HEK293 (cell line): ENCODE results near the gene TRPC4AP.
"Not testable (repeated sequence)": the region's sequence is repeated elsewhere in the genome, so short reads cannot be mapped to it uniquely, and the experiment has no call there.

Experiments used
- CTCF ChIA-PET: fragments of 350-600 bp; formaldehyde crosslinking; extraction: SDS; loops from one replicate; lab custom pipeline; 2021; ENCODE audit warnings: antibody characterized with exemption; lab: Yijun Ruan, JAX
- POLR2A ChIA-PET: fragments of 300-600 bp; formaldehyde crosslinking; extraction: SDS; loops from one replicate; lab custom pipeline; 2020; ENCODE audit warnings: antibody characterized with exemption, inconsistent platforms; lab: Yijun Ruan, JAX
- H3K27ac ChIP-seq: fragments of 200-500 bp; sonication (Bioruptor generic); 2 replicates; pipeline ENCODE4 v1.5.1; 2014; ENCODE audit warnings: low read depth, low read length, control low read depth, inconsistent platforms; ENCODE audit errors: extremely low read depth
- H3K36me3 ChIP-seq, 2 experiments: fragments of 200-500 bp in 1 of 2; sonication (Bioruptor generic) in 1 of 2; 1 replicate in 1 of 2; 2 replicates in 1 of 2; pipeline ENCODE4 v1.5.1; 2014 to 2017; ENCODE audit warnings: inconsistent platforms in 2 of 2, low read length in 2 of 2; ENCODE audit not compliant: control insufficient read depth in 2 of 2, insufficient read depth in 1 of 2
- H3K4me1 ChIP-seq: fragments of 200-500 bp; sonication (Bioruptor generic); 2 replicates; pipeline ENCODE4 v1.5.1; 2014; ENCODE audit warnings: mild to moderate bottlenecking, low read length, inconsistent platforms; ENCODE audit not compliant: control insufficient read depth, insufficient read depth
- H3K4me3 ChIP-seq: 2 replicates; pipeline ENCODE4 v1.5.1; 2011; ENCODE audit warnings: low read depth, mild to moderate bottlenecking, control low read depth, low read length, moderate library complexity
- H3K9me3 ChIP-seq: fragments of 200-500 bp; sonication (Bioruptor generic); 2 replicates; pipeline ENCODE4 v1.5.1; 2014; ENCODE audit warnings: low read depth, low read length, inconsistent platforms; ENCODE audit not compliant: control insufficient read depth, insufficient read depth
- ATF2 ChIP-seq: fragments of 450-650 bp; formaldehyde crosslinking; IDR thresholded peaks from 2 replicates; pipeline ENCODE4 v1.5.1; 2016; ENCODE audit warnings: missing biosample characterization, missing genetic modification characterization, low read depth
- GLI2 ChIP-seq: fragments of 450-650 bp; formaldehyde crosslinking; IDR thresholded peaks from 2 replicates; pipeline ENCODE4; 2017; ENCODE audit warnings: missing biosample characterization, missing genetic modification characterization, low read depth, borderline replicate concordance
- GLI4 ChIP-seq: fragments of 450-650 bp; formaldehyde crosslinking; IDR thresholded peaks from 2 replicates; pipeline ENCODE4 v1.5.1; 2016; ENCODE audit warnings: missing biosample characterization, missing genetic modification characterization
- GLIS2 ChIP-seq: fragments of 450-650 bp; formaldehyde crosslinking; IDR thresholded peaks from 2 replicates; pipeline ENCODE4 v1.5.1; 2016; ENCODE audit warnings: missing biosample characterization, missing genetic modification characterization
- TCF7L2 ChIP-seq: IDR thresholded peaks from 2 replicates; pipeline ENCODE4 v1.6.1; 2011; ENCODE audit warnings: low read depth, mild to moderate bottlenecking, inconsistent platforms, low read length, moderate library complexity, borderline replicate concordance
- ZBTB10 ChIP-seq: fragments of 450-650 bp; formaldehyde crosslinking; IDR thresholded peaks from 2 replicates; pipeline ENCODE4 v1.5.1; 2016; ENCODE audit warnings: missing biosample characterization, missing genetic modification characterization
- ZBTB8A ChIP-seq: fragments of 450-650 bp; formaldehyde crosslinking; IDR thresholded peaks from 2 replicates; pipeline ENCODE4 v1.5.1; 2016; ENCODE audit warnings: missing biosample characterization, missing genetic modification characterization
- ZNF155 ChIP-seq: fragments of 450-650 bp; formaldehyde crosslinking; IDR thresholded peaks from 2 replicates; pipeline ENCODE4 v1.5.1; 2016; ENCODE audit warnings: missing biosample characterization, missing genetic modification characterization
- ZNF19 ChIP-seq: fragments of 450-650 bp; formaldehyde crosslinking; IDR thresholded peaks from 2 replicates; pipeline ENCODE4; 2016; ENCODE audit warnings: missing biosample characterization, missing genetic modification characterization, low read depth
- ZNF24 ChIP-seq: fragments of 450-650 bp; formaldehyde crosslinking; IDR thresholded peaks from 2 replicates; pipeline ENCODE4 v1.5.1; 2016; ENCODE audit warnings: missing biosample characterization, missing genetic modification characterization
- ZNF292 ChIP-seq: fragments of 450-650 bp; formaldehyde crosslinking; IDR thresholded peaks from 2 replicates; pipeline ENCODE4 v1.5.1; 2016; ENCODE audit warnings: low read depth, missing biosample characterization, missing genetic modification characterization, borderline replicate concordance
- ZNF37A ChIP-seq: fragments of 450-650 bp; IDR thresholded peaks from 2 replicates; pipeline ENCODE4 v1.5.1; 2018; ENCODE audit warnings: missing biosample characterization, missing genetic modification characterization
- ZNF404 ChIP-seq: fragments of 450-650 bp; formaldehyde crosslinking; IDR thresholded peaks from 2 replicates; pipeline ENCODE4 v1.5.1; 2017; ENCODE audit warnings: missing biosample characterization, missing genetic modification characterization
- ZNF510 ChIP-seq: fragments of 450-650 bp; formaldehyde crosslinking; IDR thresholded peaks from 2 replicates; pipeline ENCODE4 v1.5.1; 2018; ENCODE audit warnings: mild to moderate bottlenecking, missing genetic modification characterization, missing biosample characterization; ENCODE audit not compliant: insufficient replicate concordance
- ZNF664 ChIP-seq: fragments of 450-650 bp; formaldehyde crosslinking; IDR thresholded peaks from 2 replicates; pipeline ENCODE4 v1.5.1; 2016; ENCODE audit warnings: missing biosample characterization, missing genetic modification characterization
- ZSCAN16 ChIP-seq: fragments of 450-650 bp; formaldehyde crosslinking; IDR thresholded peaks from 2 replicates; pipeline ENCODE4 v1.5.1; 2016; ENCODE audit warnings: missing biosample characterization, missing genetic modification characterization
- ZSCAN23 ChIP-seq: fragments of 450-650 bp; formaldehyde crosslinking; IDR thresholded peaks from 2 replicates; pipeline ENCODE4 v1.5.1; 2016; ENCODE audit warnings: missing biosample characterization, missing genetic modification characterization
- ZSCAN30 ChIP-seq: fragments of 450-650 bp; IDR thresholded peaks from 2 replicates; pipeline ENCODE4 v1.5.1; 2018; ENCODE audit warnings: missing biosample characterization, mild to moderate bottlenecking, missing genetic modification characterization, moderate library complexity
- TF ChIP-seq, protein P1 (sequence below): fragments of 450-650 bp; formaldehyde crosslinking; IDR thresholded peaks from 2 replicates; pipeline ENCODE4 v1.5.1; 2017; ENCODE audit warnings: missing biosample characterization, missing genetic modification characterization

TRPC4AP gene

GRCh38 chr20:35054814-35055213 is 37.8 kb downstream of the TRPC4AP start:
- POLR2A ChIA-PET, result no interaction called here
- CTCF ChIA-PET, result no interaction called here
- Histone ChIP-seq H3K36me3 (peaks cover 3 to 28% of the 10 kb centered on the region in 2 experiments; a peak in 2 of 3 replicates), H3K4me3 (no peak overlapping the region), H3K4me1 (peaks cover 6% of the 10 kb centered on the region; the same call in 1 of the 2 replicates)
- TF ChIP-seq GLIS2 (no peak), ZNF292 (tag by site-specific recombination) (no peak), ATF2 (tag by site-specific recombination) (no peak), TCF7L2 (no peak), ZNF19 (tag by site-specific recombination) (no peak), ZNF24 (tag by site-specific recombination) (no peak), ZBTB8A (tag by site-specific recombination) (no peak), ZSCAN30 (tag by site-specific recombination) (no peak), ZBTB10 (no peak), GLI2 (tag by site-specific recombination) (no peak), ZNF404 (tag by site-specific recombination) (no peak), GLI4 (tag by site-specific recombination) (no peak), ZNF510 (tag by site-specific recombination) (no peak), ZNF37A (no peak), ZNF664 (tag by site-specific recombination) (no peak), ZSCAN16 (tag by site-specific recombination) (no peak), ZSCAN23 (tag by site-specific recombination) (no peak), ZNF155 (no peak)
- TF ChIP-seq, protein P1, sequence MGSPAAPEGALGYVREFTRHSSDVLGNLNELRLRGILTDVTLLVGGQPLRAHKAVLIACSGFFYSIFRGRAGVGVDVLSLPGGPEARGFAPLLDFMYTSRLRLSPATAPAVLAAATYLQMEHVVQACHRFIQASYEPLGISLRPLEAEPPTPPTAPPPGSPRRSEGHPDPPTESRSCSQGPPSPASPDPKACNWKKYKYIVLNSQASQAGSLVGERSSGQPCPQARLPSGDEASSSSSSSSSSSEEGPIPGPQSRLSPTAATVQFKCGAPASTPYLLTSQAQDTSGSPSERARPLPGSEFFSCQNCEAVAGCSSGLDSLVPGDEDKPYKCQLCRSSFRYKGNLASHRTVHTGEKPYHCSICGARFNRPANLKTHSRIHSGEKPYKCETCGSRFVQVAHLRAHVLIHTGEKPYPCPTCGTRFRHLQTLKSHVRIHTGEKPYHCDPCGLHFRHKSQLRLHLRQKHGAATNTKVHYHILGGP (tag by site-specific recombination), result no peak
- TF ChIP-seq, all 188 proteins: peak for 0
- no peaks in the 10 kb centered on the region for H3K9me3 ChIP-seq
- H3K27ac ChIP-seq, result no peak overlapping the region

DNA sequence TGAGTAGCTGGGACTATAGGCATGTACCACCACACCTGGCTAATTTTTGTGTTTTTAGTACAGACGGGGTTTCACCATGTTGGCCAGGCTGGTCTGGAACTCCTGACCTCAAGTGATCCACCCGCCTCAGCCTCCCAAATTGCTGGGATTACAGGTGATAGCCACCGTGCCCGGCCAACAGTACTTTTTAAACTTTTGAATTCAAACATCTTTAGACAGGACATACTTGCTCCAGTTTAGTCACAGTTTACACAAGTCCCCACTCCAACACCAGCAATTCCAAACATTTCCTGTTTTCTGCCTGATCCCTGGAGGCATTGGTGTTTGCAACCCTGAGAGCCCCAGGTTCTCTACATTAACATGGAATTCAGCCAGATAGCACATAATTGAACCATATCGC is 40.0 kb downstream of the TRPC4AP start:
- POLR2A ChIA-PET, H3K27ac ChIP-seq, H3K4me3 ChIP-seq, H3K9me3 ChIP-seq, H3K4me1 ChIP-seq: not testable (repeated sequence)
- CTCF ChIA-PET, result interaction anchor here (0.5 kb wide), 1 partner anchor 15 kb away, joined by 3 read pairs; no protein-coding TSS in a partner anchor
- H3K36me3 ChIP-seq, result peaks cover 3 to 48% of the 10 kb centered on the region in 2 experiments; a peak in 2 of 3 replicates
